HTERT RPE-1 (cell line): ENCODE measurements around the gene LRP1B.

ENCODE experiments used
- in situ Hi-C: fragments of 300-500 bp; cut with MboI; formaldehyde crosslinking; loops from 4 replicates; pipeline ENCODE4 v1.14.3; 2020; ENCODE audit warnings: low sequenced_read_pairs

The LRP1B gene

GRCh38 chr2:142042536-142043199 lies 88.1 kb downstream of the LRP1B start:
- in situ Hi-C loops = no loop called here

GRCh38 chr2:142041996-142042395 lies 88.8 kb downstream of the LRP1B start:
- in situ Hi-C loops = no loop called here

- in situ Hi-C loops = no loop called here
Measured at GRCh38 chr2:142041105-142041504, 89.7 kb downstream of the LRP1B start.

GRCh38 chr2:142040556-142040955 lies 90.3 kb downstream of the LRP1B start:
- in situ Hi-C loops = no loop called here

GRCh38 chr2:142038826-142039225 lies 92.0 kb downstream of the LRP1B start:
- in situ Hi-C loops = no loop called here

- in situ Hi-C loops = no loop called here
Measured at GRCh38 chr2:142037744-142038143, 93.1 kb downstream of the LRP1B start.

- in situ Hi-C loops = no loop called here
Measured at GRCh38 chr2:142037066-142037465, 93.8 kb downstream of the LRP1B start.

GRCh38 chr2:142033393-142033792 lies 97.4 kb downstream of the LRP1B start:
- in situ Hi-C loops = no loop called here

GRCh38 chr2:142031656-142032055 lies 99.2 kb downstream of the LRP1B start:
- in situ Hi-C loops = no loop called here

GRCh38 chr2:142030735-142031134 lies 100.1 kb downstream of the LRP1B start:
- in situ Hi-C loops = no loop called here

- in situ Hi-C loops = no loop called here
Measured at GRCh38 chr2:142029974-142030373, 100.8 kb downstream of the LRP1B start.

- in situ Hi-C loops = no loop called here
Measured at GRCh38 chr2:142025394-142025793, 105.4 kb downstream of the LRP1B start.

- in situ Hi-C loops = no loop called here
Measured at GRCh38 chr2:142020368-142020767, 110.4 kb downstream of the LRP1B start.

GRCh38 chr2:142014536-142014935 lies 116.3 kb downstream of the LRP1B start:
- in situ Hi-C loops = no loop called here

GRCh38 chr2:142012797-142013196 lies 118.0 kb downstream of the LRP1B start:
- in situ Hi-C loops = no loop called here

GRCh38 chr2:142010477-142011270 lies 120.1 kb downstream of the LRP1B start:
- in situ Hi-C loops = no loop called here

GRCh38 chr2:142008135-142008744 lies 122.6 kb downstream of the LRP1B start:
- in situ Hi-C loops = no loop called here

GRCh38 chr2:141994066-141994465 lies 136.8 kb downstream of the LRP1B start:
- in situ Hi-C loops = no loop called here

- in situ Hi-C loops = no loop called here
Measured at GRCh38 chr2:141992695-141993094, 138.1 kb downstream of the LRP1B start.

GRCh38 chr2:141968433-141968832 lies 162.4 kb downstream of the LRP1B start:
- in situ Hi-C loops = no loop called here

- in situ Hi-C loops = no loop called here
Measured at GRCh38 chr2:141967980-141968379, 162.8 kb downstream of the LRP1B start.

GRCh38 chr2:141967503-141967902 lies 163.3 kb downstream of the LRP1B start:
- in situ Hi-C loops = no loop called here
